Cortex of kidney (tissue), 1 donor: ENCODE data around the gene SYNJ1.
"Not testable (repeated sequence)": the region's sequence is repeated elsewhere in the genome, so short reads cannot be mapped to it uniquely, and the experiment has no call there.

Experiments
- DNase-seq: peaks from one replicate; lab custom pipeline; 2025; lab: John Stamatoyannopoulos, UW

SYNJ1 gene

GRCh38 chr21:32612075-32612998 is 115.5 kb downstream of the SYNJ1 start, which contains the start of gene CFAP298:
CFAP298 (minus strand) TSS chr21:32612377; CDS start chr21:32612243, 134 bp downstream.
- DNase-seq, result peak; percentile 42

GRCh38 chr21:32611471-32611997 is 116.3 kb downstream of the SYNJ1 start:
- DNase-seq, result no peak

- DNase-seq, result not testable (repeated sequence)
Measured at GRCh38 chr21:32610940-32611339, 116.9 kb downstream of the SYNJ1 start.

GRCh38 chr21:32608851-32609250 is 119.0 kb downstream of the SYNJ1 start:
- no peak for DNase-seq

GRCh38 chr21:32605469-32605868 is 122.3 kb downstream of the SYNJ1 start:
- no peak for DNase-seq

- no peak for DNase-seq
Measured at GRCh38 chr21:32604464-32604863, 123.3 kb downstream of the SYNJ1 start.

GRCh38 chr21:32603131-32603530 is 124.7 kb downstream of the SYNJ1 start:
- no peak for DNase-seq

GRCh38 chr21:32602099-32602498 is 125.7 kb downstream of the SYNJ1 start:
- no peak for DNase-seq

GRCh38 chr21:32599526-32599925 is 128.3 kb downstream of the SYNJ1 start:
- no peak for DNase-seq

GRCh38 chr21:32599091-32599490 is 128.7 kb downstream of the SYNJ1 start:
- no peak for DNase-seq

- DNase-seq, result no peak
Measured at GRCh38 chr21:32597205-32597604, 130.6 kb downstream of the SYNJ1 start.

GRCh38 chr21:32595431-32595830 is 132.4 kb downstream of the SYNJ1 start:
- no peak for DNase-seq

- no peak for DNase-seq
Measured at GRCh38 chr21:32593690-32594089, 134.1 kb downstream of the SYNJ1 start.

GRCh38 chr21:32592929-32593502 is 134.8 kb downstream of the SYNJ1 start:
- no peak for DNase-seq

- no peak for DNase-seq
Measured at GRCh38 chr21:32590130-32590529, 137.7 kb downstream of the SYNJ1 start.

GRCh38 chr21:32587651-32588050 is 140.2 kb downstream of the SYNJ1 start:
- DNase-seq, result no peak

GRCh38 chr21:32587120-32587519 is 140.7 kb downstream of the SYNJ1 start:
- DNase-seq, result no peak

- DNase-seq, result no peak
Measured at GRCh38 chr21:32585970-32586369, 141.8 kb downstream of the SYNJ1 start.

- DNase-seq, result no peak
Measured at GRCh38 chr21:32585042-32585710, 142.6 kb downstream of the SYNJ1 start, which contains the start of gene TCP10L. TCP10L (minus strand) TSS chr21:32585523; CDS start chr21:32584304, 1,219 bp downstream.

GRCh38 chr21:32584472-32584871 is 143.3 kb downstream of the SYNJ1 start:
- no peak for DNase-seq

- DNase-seq, result no peak
Measured at GRCh38 chr21:32581732-32582131, 146.1 kb downstream of the SYNJ1 start.

GRCh38 chr21:32580949-32581348 is 146.9 kb downstream of the SYNJ1 start:
- no peak for DNase-seq
